Mucosa of descending colon (tissue), 3 donors: ENCODE data around the gene DSC2. TPM values are rescaled to one million over a fixed set of nuclear protein-coding genes. Genes with fewer than 3 reads are reported as not detected.

Source experiments
- ATAC-seq: fragments of 200-7000 bp; cut with Tn5 transposase; one replicate; pipeline ENCODE4 v1.9.1; 2020; ENCODE audit warnings: mild to moderate bottlenecking, moderate library complexity
- DNase-seq, 3 donors: peaks; one replicate each; pipeline ENCODE4 v3.0.0-alpha.2; 2020
- H3K36me3 ChIP-seq: fragments of 200-600 bp; one replicate; pipeline ENCODE4 v1.8.0; 2021; ENCODE audit warnings: low read depth, mild to moderate bottlenecking
- H3K4me1 ChIP-seq: fragments of 200-600 bp; one replicate; pipeline ENCODE4 v1.8.0; 2021; ENCODE audit warnings: low read depth, mild to moderate bottlenecking
- H3K4me3 ChIP-seq: fragments of 200-600 bp; one replicate; pipeline ENCODE4 v1.8.0; 2021; ENCODE audit warnings: mild to moderate bottlenecking
- H3K9me3 ChIP-seq: fragments of 200-600 bp; one replicate; pipeline ENCODE4 v1.8.0; 2021; ENCODE audit warnings: mild to moderate bottlenecking
- intact Hi-C, 2 donors: fragments of 100-400 bp; cut with DNase I in 1 of 2; cut with micrococcal nuclease in 1 of 2; formaldehyde crosslinking; loops; one replicate each; pipeline versions ENCODE4 v1.11.0 to v1.11.1; 2022; cut with DNase I, micrococcal nuclease
- total RNA-seq, 3 donors: library from RNA; stranded (reverse); fragmentation: NEBNext Ultra II Directional in 2 of 3; extraction: Animal tissue kit (Norgen Biotek cat#: 25700) in 2 of 3; gene quantifications; one replicate each; pipeline versions ENCODE4 v1.2.1 to v1.2.4, GENCODE V29; 2021 to 2023
- TF ChIP-seq, protein P1 (sequence below): fragments of 200-600 bp; IDR thresholded peaks from one replicate; pipeline ENCODE4 v1.8.0; 2022; ENCODE audit warnings: antibody characterized with exemption, mild to moderate bottlenecking
- donor health status: DM: no; HTN: no; CAD: no; lungs with moderate emphysema.
- donor health status: DM: no; HTN: no; CAD: no.
- donor health status: DM: no; HTN: yes; CAD: no.

The DSC2 gene
- total RNA-seq, 3 donors from 2014 or later = 78.3 to 222 (median 141) TPM

DNA sequence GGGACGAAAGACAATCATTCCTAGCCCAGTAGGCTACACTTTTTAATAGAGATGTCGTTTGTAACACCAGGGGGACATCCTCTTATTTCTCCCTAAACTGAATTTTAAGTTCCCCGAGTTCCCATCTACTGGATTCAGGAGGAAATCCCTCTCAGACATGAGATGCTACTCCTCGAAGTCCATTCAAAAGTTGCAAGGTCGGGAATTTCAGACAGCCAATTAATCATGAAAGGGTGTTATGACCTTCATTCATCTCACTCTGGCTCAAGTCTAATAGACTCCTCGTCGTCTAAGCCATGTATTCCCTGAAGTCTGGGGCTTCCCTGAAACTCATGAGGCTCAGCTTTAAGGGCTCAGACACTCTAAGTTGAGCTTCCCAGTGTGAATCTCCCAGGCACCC, 58.5 kb downstream of the DSC2 start:
- DNase-seq (no peak), ATAC-seq (no peak)
- H3K36me3 ChIP-seq = no peaks in the 10 kb centered on the region
- intact Hi-C loops = no loop called here
- H3K4me3 ChIP-seq = no peak overlapping the region
- TF ChIP-seq, protein P1, sequence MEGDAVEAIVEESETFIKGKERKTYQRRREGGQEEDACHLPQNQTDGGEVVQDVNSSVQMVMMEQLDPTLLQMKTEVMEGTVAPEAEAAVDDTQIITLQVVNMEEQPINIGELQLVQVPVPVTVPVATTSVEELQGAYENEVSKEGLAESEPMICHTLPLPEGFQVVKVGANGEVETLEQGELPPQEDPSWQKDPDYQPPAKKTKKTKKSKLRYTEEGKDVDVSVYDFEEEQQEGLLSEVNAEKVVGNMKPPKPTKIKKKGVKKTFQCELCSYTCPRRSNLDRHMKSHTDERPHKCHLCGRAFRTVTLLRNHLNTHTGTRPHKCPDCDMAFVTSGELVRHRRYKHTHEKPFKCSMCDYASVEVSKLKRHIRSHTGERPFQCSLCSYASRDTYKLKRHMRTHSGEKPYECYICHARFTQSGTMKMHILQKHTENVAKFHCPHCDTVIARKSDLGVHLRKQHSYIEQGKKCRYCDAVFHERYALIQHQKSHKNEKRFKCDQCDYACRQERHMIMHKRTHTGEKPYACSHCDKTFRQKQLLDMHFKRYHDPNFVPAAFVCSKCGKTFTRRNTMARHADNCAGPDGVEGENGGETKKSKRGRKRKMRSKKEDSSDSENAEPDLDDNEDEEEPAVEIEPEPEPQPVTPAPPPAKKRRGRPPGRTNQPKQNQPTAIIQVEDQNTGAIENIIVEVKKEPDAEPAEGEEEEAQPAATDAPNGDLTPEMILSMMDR = no peak
- H3K9me3 ChIP-seq = no peaks in the 10 kb centered on the region
- H3K4me1 ChIP-seq = peaks cover 18% of the 10 kb centered on the region

- DNase-seq = peak; percentile 20 to 50 (median 49)
- Histone ChIP-seq H3K9me3 (no peaks in the 10 kb centered on the region), H3K4me1 (peaks cover 18% of the 10 kb centered on the region), H3K36me3 (no peaks in the 10 kb centered on the region), H3K4me3 (no peak within 1 kb of the TSS)
- peak; percentile 71 for ATAC-seq
- TF ChIP-seq, protein P1 = no peak
- intact Hi-C loops = no loop called here
Measured at GRCh38 chr18:31042406-31043181, 59.6 kb downstream of the DSC2 start, which contains the start of gene DSC3. TSS of gene DSC3 (minus strand) at chr18:31042742. CDS start at chr18:31042660, 82 bp downstream.

- no peak overlapping the region for H3K4me3 ChIP-seq
- H3K9me3 ChIP-seq = no peaks in the 10 kb centered on the region
- ATAC-seq (peak; percentile 37), DNase-seq (peak in 1 of 3 donors; percentile 17)
- H3K4me1 ChIP-seq = peaks cover 18% of the 10 kb centered on the region
- TF ChIP-seq, protein P1 = no peak
- intact Hi-C loops = no loop called here
- H3K36me3 ChIP-seq = no peaks in the 10 kb centered on the region
Measured at GRCh38 chr18:31042084-31042405, 60.2 kb downstream of the DSC2 start.

DNA sequence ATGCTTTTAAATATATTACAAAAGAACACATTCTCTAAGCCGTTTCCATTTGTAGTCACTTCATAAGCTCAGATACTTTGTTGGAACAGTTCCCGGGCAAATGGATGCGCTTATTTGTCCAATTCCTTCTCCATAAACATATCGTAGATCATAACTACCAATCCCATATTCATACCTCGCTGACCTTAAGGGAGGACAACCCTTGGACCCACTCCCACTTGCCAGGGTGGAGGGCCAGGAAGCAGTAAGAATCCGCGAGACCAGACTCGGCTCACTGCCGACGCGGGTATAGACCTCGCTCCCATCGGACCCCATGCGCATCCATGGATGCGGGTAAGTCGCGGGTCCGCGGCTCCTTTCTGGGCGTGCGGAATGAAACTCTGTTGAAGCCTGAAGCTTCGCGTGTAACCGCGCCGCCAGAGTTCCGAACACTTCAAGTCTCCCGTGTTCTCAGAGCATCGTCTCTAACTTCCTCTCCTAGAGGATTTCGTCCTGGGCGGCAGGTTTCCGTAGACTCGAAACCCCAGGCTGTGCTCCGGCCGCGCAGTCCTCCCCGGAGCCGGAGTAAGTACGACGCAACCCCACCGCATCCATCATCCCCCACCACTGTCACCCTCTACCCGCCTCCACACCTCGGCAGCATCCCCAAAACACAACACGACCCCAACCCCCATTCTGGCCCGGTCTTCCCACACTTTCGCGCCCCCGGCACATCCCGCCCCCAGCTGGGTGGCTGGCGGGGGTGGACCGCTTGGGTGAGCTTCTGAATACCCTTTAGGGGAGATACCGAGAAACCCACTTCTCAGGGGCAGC, 60.7 kb downstream of the DSC2 start:
- ATAC-seq = peak; percentile 50
- intact Hi-C loops = no loop called here

GRCh38 chr18:31040686-31041270, 61.4 kb downstream of the DSC2 start:
- H3K9me3 ChIP-seq = no peaks in the 10 kb centered on the region
- H3K4me1 ChIP-seq = peaks cover 18% of the 10 kb centered on the region
- no peaks in the 10 kb centered on the region for H3K36me3 ChIP-seq
- ATAC-seq = no peak
- TF ChIP-seq, protein P1 = no peak
- peak in 1 of 3 donors; percentile 31 for DNase-seq
- intact Hi-C loops = no loop called here
- H3K4me3 ChIP-seq = no peak overlapping the region

More for the DNA sequence above, 60.7 kb downstream of the DSC2 start:
- H3K4me3 ChIP-seq = no peak overlapping the region
- TF ChIP-seq, protein P1 = no peak
- no peaks in the 10 kb centered on the region for H3K9me3 ChIP-seq
- H3K36me3 ChIP-seq = no peaks in the 10 kb centered on the region
- H3K4me1 ChIP-seq = peaks cover 18% of the 10 kb centered on the region
- peak; percentile 6 to 41 (median 24) for DNase-seq
